B cell (primary cell): ENCODE data around the gene CDK8.

ENCODE experiments used
- EZH2 ChIP-seq: IDR thresholded peaks from 2 replicates; pipeline ENCODE4 v1.6.1; 2012; ENCODE audit warnings: borderline replicate concordance, low read depth, mild to moderate bottlenecking, moderate library complexity, low read length; ENCODE audit not compliant: insufficient read depth, poor library complexity, severe bottlenecking
- TF ChIP-seq, protein P1 (sequence below): fragments of 200-600 bp; IDR thresholded peaks from one replicate; pipeline ENCODE4 v1.8.0; 2022; ENCODE audit warnings: antibody characterized with exemption, mild to moderate bottlenecking

DNA sequence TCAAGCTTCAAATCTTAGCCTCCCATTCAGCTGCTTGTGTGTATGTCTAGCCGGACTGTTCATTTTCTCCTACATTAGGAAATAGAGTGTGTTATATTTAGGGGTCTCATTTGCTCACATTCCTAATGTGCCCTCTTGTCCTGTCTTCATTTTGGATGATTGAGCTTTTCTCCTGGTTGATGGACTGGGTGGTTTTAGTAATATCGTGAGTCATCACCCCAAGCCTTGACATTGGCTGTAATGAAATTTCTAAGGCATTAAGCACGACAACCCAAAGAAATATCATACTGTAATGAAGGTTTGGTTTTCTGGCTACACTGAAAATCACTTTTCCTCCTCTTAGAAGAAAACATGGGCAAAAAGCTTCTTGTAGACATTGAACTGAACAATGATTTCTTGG lies 192.8 kb downstream of the CDK8 start:
- no peak for TF ChIP-seq EZH2
- TF ChIP-seq, protein P1, sequence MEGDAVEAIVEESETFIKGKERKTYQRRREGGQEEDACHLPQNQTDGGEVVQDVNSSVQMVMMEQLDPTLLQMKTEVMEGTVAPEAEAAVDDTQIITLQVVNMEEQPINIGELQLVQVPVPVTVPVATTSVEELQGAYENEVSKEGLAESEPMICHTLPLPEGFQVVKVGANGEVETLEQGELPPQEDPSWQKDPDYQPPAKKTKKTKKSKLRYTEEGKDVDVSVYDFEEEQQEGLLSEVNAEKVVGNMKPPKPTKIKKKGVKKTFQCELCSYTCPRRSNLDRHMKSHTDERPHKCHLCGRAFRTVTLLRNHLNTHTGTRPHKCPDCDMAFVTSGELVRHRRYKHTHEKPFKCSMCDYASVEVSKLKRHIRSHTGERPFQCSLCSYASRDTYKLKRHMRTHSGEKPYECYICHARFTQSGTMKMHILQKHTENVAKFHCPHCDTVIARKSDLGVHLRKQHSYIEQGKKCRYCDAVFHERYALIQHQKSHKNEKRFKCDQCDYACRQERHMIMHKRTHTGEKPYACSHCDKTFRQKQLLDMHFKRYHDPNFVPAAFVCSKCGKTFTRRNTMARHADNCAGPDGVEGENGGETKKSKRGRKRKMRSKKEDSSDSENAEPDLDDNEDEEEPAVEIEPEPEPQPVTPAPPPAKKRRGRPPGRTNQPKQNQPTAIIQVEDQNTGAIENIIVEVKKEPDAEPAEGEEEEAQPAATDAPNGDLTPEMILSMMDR = no peak
